SK-N-SH treated with all-trans-retinoic acid at 6 μM for 48 hours (cell line): ENCODE measurements around the gene VASN.

Experiments
- ATAC-seq: fragments of 200-7000 bp; cut with Tn5 transposase; 3 replicates; pipeline ENCODE4 v1.9.1; 2020; ENCODE audit warnings: mild to moderate bottlenecking, moderate library complexity
- ARNTL ChIP-seq: fragments of 450-650 bp; formaldehyde crosslinking; IDR thresholded peaks from 2 replicates; pipeline ENCODE4 v1.5.0; 2020; ENCODE audit warnings: low read depth, mild to moderate bottlenecking, moderate library complexity, borderline replicate concordance
- BACH2 ChIP-seq: fragments of 250-450 bp; sonication (Bioruptor Pico); IDR thresholded peaks from 2 replicates; pipeline ENCODE4 v1.9.0; 2021; ENCODE audit warnings: mild to moderate bottlenecking, borderline replicate concordance
- CSDC2 ChIP-seq: fragments of 250-450 bp; sonication (Bioruptor Pico); IDR thresholded peaks from 2 replicates; pipeline ENCODE4 v1.5.0; 2020; ENCODE audit warnings: mild to moderate bottlenecking, moderate library complexity
- ESRRG ChIP-seq: fragments of 250-450 bp; sonication (Bioruptor Pico); IDR thresholded peaks from 2 replicates; pipeline ENCODE4 v1.6.1; 2021; ENCODE audit warnings: mild to moderate bottlenecking
- GLIS3 ChIP-seq: fragments of 250-450 bp; sonication (Bioruptor Pico); IDR thresholded peaks from 2 replicates; pipeline ENCODE4 v1.5.0; 2020; ENCODE audit warnings: mild to moderate bottlenecking, moderate library complexity
- ISL1 ChIP-seq: fragments of 250-450 bp; sonication (Bioruptor Pico); IDR thresholded peaks from 2 replicates; pipeline ENCODE4 v2.1.2; 2022; ENCODE audit warnings: mild to moderate bottlenecking, moderate library complexity
- OSR1 ChIP-seq: fragments of 250-450 bp; sonication (Bioruptor Pico); IDR thresholded peaks from 2 replicates; pipeline ENCODE4 v1.8.0; 2022; ENCODE audit warnings: moderate library complexity, mild to moderate bottlenecking, inconsistent platforms
- PPARA ChIP-seq: fragments of 250-450 bp; sonication (Bioruptor Pico); IDR thresholded peaks from 2 replicates; pipeline ENCODE4 v1.5.0; 2020; ENCODE audit warnings: mild to moderate bottlenecking, borderline replicate concordance
- RARB ChIP-seq: fragments of 250-450 bp; sonication (Bioruptor Pico); IDR thresholded peaks from 2 replicates; pipeline ENCODE4 v1.8.0; 2021; ENCODE audit warnings: mild to moderate bottlenecking, moderate library complexity
- SNAI2 ChIP-seq: fragments of 250-450 bp; sonication (Bioruptor Pico); IDR thresholded peaks from 2 replicates; pipeline ENCODE4 v1.5.0; 2020; ENCODE audit warnings: mild to moderate bottlenecking, moderate library complexity
- TCF4 ChIP-seq: fragments of 250-450 bp; sonication (Bioruptor Pico); IDR thresholded peaks from 2 replicates; pipeline ENCODE4 v1.8.0; 2021; ENCODE audit warnings: mild to moderate bottlenecking, moderate library complexity, borderline replicate concordance
- TOX ChIP-seq: fragments of 250-450 bp; sonication (Bioruptor Pico); IDR thresholded peaks from 2 replicates; pipeline ENCODE4 v1.8.0; 2021; ENCODE audit warnings: mild to moderate bottlenecking, moderate library complexity, borderline replicate concordance
- ZC3H10 ChIP-seq: fragments of 250-450 bp; sonication (Bioruptor Pico); IDR thresholded peaks from 2 replicates; pipeline ENCODE4 v1.5.1; 2021; ENCODE audit warnings: mild to moderate bottlenecking, moderate library complexity
- ZFP3 ChIP-seq: fragments of 250-450 bp; sonication (Bioruptor Pico); IDR thresholded peaks from 2 replicates; pipeline ENCODE4 v1.5.0; 2020; ENCODE audit warnings: mild to moderate bottlenecking, moderate library complexity
- ZFP30 ChIP-seq: fragments of 450-650 bp; formaldehyde crosslinking; IDR thresholded peaks from 2 replicates; pipeline ENCODE4 v1.5.0; 2022; ENCODE audit warnings: mild to moderate bottlenecking, moderate library complexity
- ZNF565 ChIP-seq: fragments of 450-650 bp; formaldehyde crosslinking; conservative IDR thresholded peaks from 2 replicates; pipeline ENCODE4 v1.5.0; 2020; ENCODE audit warnings: low read depth, mild to moderate bottlenecking, moderate library complexity
- ZNF70 ChIP-seq: fragments of 450-650 bp; formaldehyde crosslinking; IDR thresholded peaks from 2 replicates; pipeline ENCODE4 v1.5.0; 2020; ENCODE audit warnings: mild to moderate bottlenecking, moderate library complexity
- ZNF8 ChIP-seq: fragments of 450-650 bp; formaldehyde crosslinking; IDR thresholded peaks from 2 replicates; pipeline ENCODE4 v1.5.0; 2020; ENCODE audit warnings: mild to moderate bottlenecking, moderate library complexity
- TF ChIP-seq, protein P1 (sequence below): fragments of 250-450 bp; sonication (Bioruptor Pico); IDR thresholded peaks from 2 replicates; pipeline ENCODE4 v1.5.0; 2020; ENCODE audit warnings: mild to moderate bottlenecking, moderate library complexity
- TF ChIP-seq, protein P2 (sequence below): fragments of 250-450 bp; sonication (Bioruptor Pico); IDR thresholded peaks from 2 replicates; pipeline ENCODE4 v1.5.1; 2021; ENCODE audit warnings: mild to moderate bottlenecking, moderate library complexity
- TF ChIP-seq, protein P3 (sequence below): fragments of 250-450 bp; sonication (Bioruptor Pico); IDR thresholded peaks from 2 replicates; pipeline ENCODE4 v1.8.0; 2021; ENCODE audit warnings: low read depth, mild to moderate bottlenecking, moderate library complexity, borderline replicate concordance
- TF ChIP-seq, protein P4 (sequence below): fragments of 250-450 bp; sonication (Bioruptor Pico); IDR thresholded peaks from 2 replicates; pipeline ENCODE4 v1.5.1; 2020; ENCODE audit warnings: low read depth, mild to moderate bottlenecking, moderate library complexity

The VASN gene

DNA sequence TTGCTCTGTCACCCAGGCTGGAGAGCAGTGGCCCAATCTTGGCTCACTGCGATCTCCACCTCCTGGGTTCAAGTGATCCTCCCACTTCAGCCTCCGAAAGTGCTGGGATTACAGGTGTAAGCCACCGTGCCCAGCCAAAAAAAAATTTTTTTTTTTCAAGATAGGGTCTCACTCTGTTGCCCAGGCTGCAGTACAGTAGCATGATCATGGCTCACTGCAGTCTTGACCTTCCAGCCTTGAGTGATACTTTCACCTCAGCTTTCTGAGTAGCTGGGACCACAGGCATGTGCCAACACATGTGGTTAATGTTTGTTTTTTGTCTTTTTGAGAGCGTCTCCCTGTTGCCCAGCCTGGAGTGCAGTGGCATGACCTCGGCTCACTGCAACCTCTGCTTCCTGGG lies 18.8 kb upstream of the VASN start:
- TF ChIP-seq, protein P1, sequence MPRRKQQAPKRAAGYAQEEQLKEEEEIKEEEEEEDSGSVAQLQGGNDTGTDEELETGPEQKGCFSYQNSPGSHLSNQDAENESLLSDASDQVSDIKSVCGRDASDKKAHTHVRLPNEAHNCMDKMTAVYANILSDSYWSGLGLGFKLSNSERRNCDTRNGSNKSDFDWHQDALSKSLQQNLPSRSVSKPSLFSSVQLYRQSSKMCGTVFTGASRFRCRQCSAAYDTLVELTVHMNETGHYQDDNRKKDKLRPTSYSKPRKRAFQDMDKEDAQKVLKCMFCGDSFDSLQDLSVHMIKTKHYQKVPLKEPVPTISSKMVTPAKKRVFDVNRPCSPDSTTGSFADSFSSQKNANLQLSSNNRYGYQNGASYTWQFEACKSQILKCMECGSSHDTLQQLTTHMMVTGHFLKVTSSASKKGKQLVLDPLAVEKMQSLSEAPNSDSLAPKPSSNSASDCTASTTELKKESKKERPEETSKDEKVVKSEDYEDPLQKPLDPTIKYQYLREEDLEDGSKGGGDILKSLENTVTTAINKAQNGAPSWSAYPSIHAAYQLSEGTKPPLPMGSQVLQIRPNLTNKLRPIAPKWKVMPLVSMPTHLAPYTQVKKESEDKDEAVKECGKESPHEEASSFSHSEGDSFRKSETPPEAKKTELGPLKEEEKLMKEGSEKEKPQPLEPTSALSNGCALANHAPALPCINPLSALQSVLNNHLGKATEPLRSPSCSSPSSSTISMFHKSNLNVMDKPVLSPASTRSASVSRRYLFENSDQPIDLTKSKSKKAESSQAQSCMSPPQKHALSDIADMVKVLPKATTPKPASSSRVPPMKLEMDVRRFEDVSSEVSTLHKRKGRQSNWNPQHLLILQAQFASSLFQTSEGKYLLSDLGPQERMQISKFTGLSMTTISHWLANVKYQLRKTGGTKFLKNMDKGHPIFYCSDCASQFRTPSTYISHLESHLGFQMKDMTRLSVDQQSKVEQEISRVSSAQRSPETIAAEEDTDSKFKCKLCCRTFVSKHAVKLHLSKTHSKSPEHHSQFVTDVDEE (CRISPR knock-in tag): no peak
- no peak for TF ChIP-seq ZC3H10
- TF ChIP-seq RARB: no peak
- TF ChIP-seq ZNF8: no peak
- TF ChIP-seq TCF4 (CRISPR knock-in tag): no peak
- no peak for TF ChIP-seq ZFP30 (CRISPR knock-in tag)
- TF ChIP-seq, protein P2, sequence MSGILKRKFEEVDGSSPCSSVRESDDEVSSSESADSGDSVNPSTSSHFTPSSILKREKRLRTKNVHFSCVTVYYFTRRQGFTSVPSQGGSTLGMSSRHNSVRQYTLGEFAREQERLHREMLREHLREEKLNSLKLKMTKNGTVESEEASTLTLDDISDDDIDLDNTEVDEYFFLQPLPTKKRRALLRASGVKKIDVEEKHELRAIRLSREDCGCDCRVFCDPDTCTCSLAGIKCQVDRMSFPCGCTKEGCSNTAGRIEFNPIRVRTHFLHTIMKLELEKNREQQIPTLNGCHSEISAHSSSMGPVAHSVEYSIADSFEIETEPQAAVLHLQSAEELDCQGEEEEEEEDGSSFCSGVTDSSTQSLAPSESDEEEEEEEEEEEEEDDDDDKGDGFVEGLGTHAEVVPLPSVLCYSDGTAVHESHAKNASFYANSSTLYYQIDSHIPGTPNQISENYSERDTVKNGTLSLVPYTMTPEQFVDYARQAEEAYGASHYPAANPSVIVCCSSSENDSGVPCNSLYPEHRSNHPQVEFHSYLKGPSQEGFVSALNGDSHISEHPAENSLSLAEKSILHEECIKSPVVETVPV (CRISPR knock-in tag): no peak
- no peak for TF ChIP-seq OSR1
- no peak for TF ChIP-seq ZFP3 (CRISPR knock-in tag)
- TF ChIP-seq PPARA (CRISPR knock-in tag): no peak
- TF ChIP-seq, protein P3, sequence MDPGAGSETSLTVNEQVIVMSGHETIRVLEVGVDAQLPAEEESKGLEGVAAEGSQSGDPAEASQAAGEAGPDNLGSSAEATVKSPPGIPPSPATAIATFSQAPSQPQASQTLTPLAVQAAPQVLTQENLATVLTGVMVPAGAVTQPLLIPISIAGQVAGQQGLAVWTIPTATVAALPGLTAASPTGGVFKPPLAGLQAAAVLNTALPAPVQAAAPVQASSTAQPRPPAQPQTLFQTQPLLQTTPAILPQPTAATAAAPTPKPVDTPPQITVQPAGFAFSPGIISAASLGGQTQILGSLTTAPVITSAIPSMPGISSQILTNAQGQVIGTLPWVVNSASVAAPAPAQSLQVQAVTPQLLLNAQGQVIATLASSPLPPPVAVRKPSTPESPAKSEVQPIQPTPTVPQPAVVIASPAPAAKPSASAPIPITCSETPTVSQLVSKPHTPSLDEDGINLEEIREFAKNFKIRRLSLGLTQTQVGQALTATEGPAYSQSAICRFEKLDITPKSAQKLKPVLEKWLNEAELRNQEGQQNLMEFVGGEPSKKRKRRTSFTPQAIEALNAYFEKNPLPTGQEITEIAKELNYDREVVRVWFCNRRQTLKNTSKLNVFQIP: no peak
- no peak for TF ChIP-seq GLIS3 (CRISPR knock-in tag)
- TF ChIP-seq, protein P4, sequence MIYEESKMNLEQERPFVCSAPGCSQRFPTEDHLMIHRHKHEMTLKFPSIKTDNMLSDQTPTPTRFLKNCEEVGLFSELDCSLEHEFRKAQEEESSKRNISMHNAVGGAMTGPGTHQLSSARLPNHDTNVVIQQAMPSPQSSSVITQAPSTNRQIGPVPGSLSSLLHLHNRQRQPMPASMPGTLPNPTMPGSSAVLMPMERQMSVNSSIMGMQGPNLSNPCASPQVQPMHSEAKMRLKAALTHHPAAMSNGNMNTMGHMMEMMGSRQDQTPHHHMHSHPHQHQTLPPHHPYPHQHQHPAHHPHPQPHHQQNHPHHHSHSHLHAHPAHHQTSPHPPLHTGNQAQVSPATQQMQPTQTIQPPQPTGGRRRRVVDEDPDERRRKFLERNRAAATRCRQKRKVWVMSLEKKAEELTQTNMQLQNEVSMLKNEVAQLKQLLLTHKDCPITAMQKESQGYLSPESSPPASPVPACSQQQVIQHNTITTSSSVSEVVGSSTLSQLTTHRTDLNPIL (CRISPR knock-in tag): no peak
- no peak for TF ChIP-seq CSDC2 (CRISPR knock-in tag)
- TF ChIP-seq ESRRG: no peak
- TF ChIP-seq ISL1: no peak
- TF ChIP-seq BACH2 (CRISPR knock-in tag): no peak
- TF ChIP-seq SNAI2 (CRISPR knock-in tag): no peak
- no peak for TF ChIP-seq ZNF70
- TF ChIP-seq ARNTL: no peak
- ATAC-seq: no peak

DNA sequence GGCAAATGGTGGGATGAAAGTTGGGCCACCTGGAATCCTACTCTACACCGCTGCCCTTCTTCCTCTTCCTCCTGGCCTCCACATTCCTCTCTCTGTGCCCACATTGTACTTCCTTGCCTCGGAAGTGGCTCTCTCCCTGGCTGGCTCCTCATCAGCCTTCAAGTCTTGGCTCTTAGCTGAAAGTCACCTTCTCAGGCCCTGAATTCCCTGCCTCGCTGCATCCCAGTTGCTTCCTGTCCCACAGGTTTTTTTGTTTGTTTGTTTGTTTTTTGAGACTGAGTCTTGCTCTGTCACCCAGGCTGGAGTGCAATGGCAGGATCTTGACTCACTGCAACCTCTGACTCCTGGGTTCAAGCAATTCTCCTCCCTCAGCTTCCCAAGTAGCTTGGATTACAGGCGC lies 18.0 kb upstream of the VASN start:
- ATAC-seq: no peak
- TF ChIP-seq ZNF8 (no peak), ZFP3 (CRISPR knock-in tag) (no peak), ZNF565 (no peak), CSDC2 (CRISPR knock-in tag) (no peak), SNAI2 (CRISPR knock-in tag) (no peak), ZNF70 (no peak), TCF4 (CRISPR knock-in tag) (no peak), GLIS3 (CRISPR knock-in tag) (no peak), TOX (CRISPR knock-in tag) (no peak), ARNTL (no peak), ESRRG (no peak), PPARA (CRISPR knock-in tag) (no peak), ISL1 (no peak)
- TF ChIP-seq, protein P3: no peak
- TF ChIP-seq, protein P2 (CRISPR knock-in tag): no peak
- TF ChIP-seq, protein P1 (CRISPR knock-in tag): no peak
- TF ChIP-seq, protein P4 (CRISPR knock-in tag): no peak
